ES-I3 (cell line): ENCODE results near the gene PBX1.

Experiments used
- H3K36me3 ChIP-seq: 2 replicates; pipeline ENCODE4 v1.6.1; 2013; ENCODE audit warnings: mild to moderate bottlenecking, low read length, control low read depth, moderate library complexity; ENCODE audit not compliant: insufficient read depth
- H3K4me1 ChIP-seq: 2 replicates; pipeline ENCODE4 v1.6.1; 2013; ENCODE audit warnings: mild to moderate bottlenecking, control low read depth, low read length; ENCODE audit not compliant: insufficient read depth
- H3K9ac ChIP-seq: 2 replicates; pipeline ENCODE4 v1.6.1; 2013; ENCODE audit warnings: low read depth, mild to moderate bottlenecking, low read length, moderate library complexity
- H3K9me3 ChIP-seq: 2 replicates; pipeline ENCODE4 v1.6.1; 2013; ENCODE audit warnings: mild to moderate bottlenecking, low read length, moderate library complexity; ENCODE audit not compliant: control insufficient read depth, insufficient read depth

Gene PBX1

GRCh38 chr1:164625004-164625617, 66.1 kb downstream of the PBX1 start:
- Histone ChIP-seq H3K9me3 (no peaks in the 10 kb centered on the region), H3K9ac (no peak overlapping the region), H3K36me3 (no peaks in the 10 kb centered on the region), H3K4me1 (no peaks in the 10 kb centered on the region; the same call in 1 of the 2 replicates)

- Histone ChIP-seq H3K9ac (no peak overlapping the region), H3K36me3 (no peaks in the 10 kb centered on the region), H3K9me3 (no peaks in the 10 kb centered on the region)
Observed at GRCh38 chr1:164628772-164629171, 69.8 kb downstream of the PBX1 start.

GRCh38 chr1:164629971-164630370, 71.0 kb downstream of the PBX1 start:
- H3K9ac ChIP-seq: no peak overlapping the region
- H3K9me3 ChIP-seq: no peaks in the 10 kb centered on the region
- H3K4me1 ChIP-seq: peaks cover 4% of the 10 kb centered on the region
- no peaks in the 10 kb centered on the region for H3K36me3 ChIP-seq

More at GRCh38 chr1:164628772-164629171, 69.8 kb downstream of the PBX1 start:
- H3K4me1 ChIP-seq: no peaks in the 10 kb centered on the region; the same call in 1 of the 2 replicates

GRCh38 chr1:164630626-164631396, 71.8 kb downstream of the PBX1 start:
- H3K9ac ChIP-seq: no peak overlapping the region
- H3K4me1 ChIP-seq: peaks cover 11% of the 10 kb centered on the region
- H3K36me3 ChIP-seq: no peaks in the 10 kb centered on the region
- H3K9me3 ChIP-seq: no peaks in the 10 kb centered on the region

- Histone ChIP-seq H3K36me3 (no peaks in the 10 kb centered on the region), H3K4me1 (peaks cover 17% of the 10 kb centered on the region), H3K9ac (no peak overlapping the region), H3K9me3 (no peaks in the 10 kb centered on the region)
Observed at GRCh38 chr1:164631751-164632150, 72.8 kb downstream of the PBX1 start.

GRCh38 chr1:164633997-164634396, 75.0 kb downstream of the PBX1 start:
- H3K36me3 ChIP-seq: no peaks in the 10 kb centered on the region
- no peaks in the 10 kb centered on the region for H3K9me3 ChIP-seq
- no peak overlapping the region for H3K9ac ChIP-seq
- H3K4me1 ChIP-seq: peaks cover 37% of the 10 kb centered on the region

GRCh38 chr1:164635059-164635802, 76.2 kb downstream of the PBX1 start:
- peaks cover 37% of the 10 kb centered on the region for H3K4me1 ChIP-seq
- no peaks in the 10 kb centered on the region for H3K9me3 ChIP-seq
- no peaks in the 10 kb centered on the region for H3K36me3 ChIP-seq
- no peak overlapping the region for H3K9ac ChIP-seq

GRCh38 chr1:164635803-164636731, 77.1 kb downstream of the PBX1 start:
- Histone ChIP-seq H3K9me3 (no peaks in the 10 kb centered on the region), H3K36me3 (no peaks in the 10 kb centered on the region), H3K4me1 (peaks cover 37% of the 10 kb centered on the region), H3K9ac (no peak overlapping the region)

GRCh38 chr1:164636757-164637156, 77.8 kb downstream of the PBX1 start:
- H3K36me3 ChIP-seq: no peaks in the 10 kb centered on the region
- H3K4me1 ChIP-seq: peaks cover 37% of the 10 kb centered on the region
- H3K9ac ChIP-seq: no peak overlapping the region
- no peaks in the 10 kb centered on the region for H3K9me3 ChIP-seq

GRCh38 chr1:164637461-164638375, 78.7 kb downstream of the PBX1 start:
- H3K36me3 ChIP-seq: no peaks in the 10 kb centered on the region
- H3K9me3 ChIP-seq: no peaks in the 10 kb centered on the region
- H3K4me1 ChIP-seq: peaks cover 37% of the 10 kb centered on the region
- H3K9ac ChIP-seq: no peak overlapping the region

GRCh38 chr1:164638492-164639202, 79.7 kb downstream of the PBX1 start:
- no peaks in the 10 kb centered on the region for H3K9me3 ChIP-seq
- H3K36me3 ChIP-seq: no peaks in the 10 kb centered on the region
- H3K9ac ChIP-seq: no peak overlapping the region
- peaks cover 37% of the 10 kb centered on the region for H3K4me1 ChIP-seq

- Histone ChIP-seq H3K9ac (no peak overlapping the region), H3K4me1 (peaks cover 33% of the 10 kb centered on the region), H3K9me3 (no peaks in the 10 kb centered on the region), H3K36me3 (no peaks in the 10 kb centered on the region)
Observed at GRCh38 chr1:164640686-164641352, 81.8 kb downstream of the PBX1 start.
